Mesenchymal stem cell (in vitro differentiated cells and primary cell): ENCODE measurements around the gene ECT2L. TPM values are rescaled to one million over a fixed set of nuclear protein-coding genes. Genes with fewer than 3 reads are reported as not detected.

Experiments
- DNase-seq: peaks from one replicate; pipeline ENCODE4 v3.0.0-alpha.2; 2013
- H2AFZ ChIP-seq: one replicate; pipeline ENCODE4 v1.6.1; 2013; ENCODE audit warnings: low read depth, mild to moderate bottlenecking, control low read depth, inconsistent platforms, low read length, moderate library complexity
- H2AK5ac ChIP-seq: 2 replicates; pipeline ENCODE4 v1.6.1; 2013; ENCODE audit warnings: low read length, moderate library complexity, mild to moderate bottlenecking, inconsistent platforms; ENCODE audit not compliant: severe bottlenecking
- H2BK120ac ChIP-seq: one replicate; pipeline ENCODE4 v1.6.1; 2013; ENCODE audit warnings: low read depth, mild to moderate bottlenecking, inconsistent platforms, low read length, moderate library complexity
- H2BK12ac ChIP-seq, 2 experiments: one replicate each; pipeline ENCODE4 v1.6.1; 2013; ENCODE audit warnings: inconsistent platforms in 2 of 2, low read length in 2 of 2, mild to moderate bottlenecking in 2 of 2, moderate library complexity in 2 of 2, control low read depth in 1 of 2
- H2BK15ac ChIP-seq: one replicate; pipeline ENCODE4 v1.6.1; 2013; ENCODE audit warnings: mild to moderate bottlenecking, low read depth, inconsistent platforms; ENCODE audit not compliant: poor library complexity, severe bottlenecking
- H2BK5ac ChIP-seq: 2 replicates; pipeline ENCODE4 v1.6.1; 2013; ENCODE audit warnings: low read depth, mild to moderate bottlenecking, low read length, control low read depth, inconsistent platforms; ENCODE audit not compliant: poor library complexity, severe bottlenecking
- H3K14ac ChIP-seq, 2 experiments: one replicate each; pipeline ENCODE4 v1.6.1; 2013; ENCODE audit warnings: inconsistent platforms in 2 of 2, low read length in 2 of 2, control low read depth in 1 of 2, mild to moderate bottlenecking in 1 of 2, moderate library complexity in 1 of 2
- H3K18ac ChIP-seq, 2 experiments: one replicate each; pipeline ENCODE4 v1.6.1; 2013; ENCODE audit warnings: inconsistent platforms in 2 of 2, low read length in 2 of 2, control low read depth in 1 of 2, low read depth in 1 of 2, mild to moderate bottlenecking in 1 of 2
- H3K23ac ChIP-seq, 2 experiments: one replicate each; pipeline ENCODE4 v1.6.1; 2013; ENCODE audit warnings: inconsistent platforms in 2 of 2, low read length in 2 of 2, mild to moderate bottlenecking in 2 of 2, moderate library complexity in 2 of 2, control low read depth in 1 of 2
- H3K27ac ChIP-seq: 2 replicates; pipeline ENCODE4 v1.5.1; 2013; ENCODE audit warnings: mild to moderate bottlenecking, moderate library complexity, low read length, control low read depth, inconsistent platforms; ENCODE audit not compliant: poor library complexity, severe bottlenecking
- H3K27me3 ChIP-seq, 2 experiments: 2 replicates each; pipeline versions ENCODE4 v1.6.1 to v1.7.0; 2013; ENCODE audit warnings: low read length in 2 of 2, mild to moderate bottlenecking in 2 of 2, moderate library complexity in 2 of 2, control low read depth in 1 of 2, inconsistent platforms in 1 of 2; ENCODE audit not compliant: control insufficient read depth in 1 of 2, insufficient read depth in 1 of 2
- H3K36me3 ChIP-seq, 2 experiments: 2 replicates each; pipeline versions ENCODE4 v1.6.1 to v1.7.0; 2013; ENCODE audit warnings: low read length in 2 of 2, control low read depth in 1 of 2, inconsistent platforms in 1 of 2, low read depth in 1 of 2, mild to moderate bottlenecking in 1 of 2; ENCODE audit not compliant: insufficient read depth in 2 of 2, control insufficient read depth in 1 of 2
- H3K4ac ChIP-seq, 2 experiments: one replicate each; pipeline ENCODE4 v1.6.1; 2013; ENCODE audit warnings: inconsistent platforms in 2 of 2, low read length in 2 of 2, mild to moderate bottlenecking in 2 of 2, moderate library complexity in 2 of 2, control low read depth in 1 of 2, low read depth in 1 of 2
- H3K4me1 ChIP-seq: 2 replicates; pipeline ENCODE4 v1.6.1; 2013; ENCODE audit warnings: low read depth, low read length, control low read depth; ENCODE audit not compliant: control insufficient read depth, insufficient read depth
- H3K4me2 ChIP-seq: 2 replicates; pipeline ENCODE4 v1.6.1; 2013; ENCODE audit warnings: low read length, mild to moderate bottlenecking, inconsistent platforms; ENCODE audit not compliant: poor library complexity, severe bottlenecking
- H3K4me3 ChIP-seq, 2 experiments: 2 replicates each; pipeline versions ENCODE4 v1.5.1 to v1.7.0; 2013; ENCODE audit warnings: low read length in 2 of 2, mild to moderate bottlenecking in 2 of 2, control low read depth in 1 of 2, low read depth in 1 of 2; ENCODE audit not compliant: insufficient read depth in 1 of 2
- H3K79me1 ChIP-seq: replicated peaks from 2 replicates; pipeline ENCODE4 v1.6.1; 2013; ENCODE audit warnings: mild to moderate bottlenecking, control low read depth, low read length, inconsistent platforms; ENCODE audit not compliant: poor library complexity, severe bottlenecking
- H3K9ac ChIP-seq: 2 replicates; pipeline ENCODE4 v1.7.0; 2013; ENCODE audit warnings: mild to moderate bottlenecking, low read length, moderate library complexity
- H3K9me3 ChIP-seq: 2 replicates; pipeline ENCODE4 v1.7.0; 2013; ENCODE audit warnings: mild to moderate bottlenecking, low read length; ENCODE audit not compliant: control insufficient read depth
- H4K8ac ChIP-seq: one replicate; pipeline ENCODE4 v1.6.1; 2013; ENCODE audit warnings: inconsistent platforms, mild to moderate bottlenecking, low read length, moderate library complexity
- H4K91ac ChIP-seq: one replicate; pipeline ENCODE4 v1.6.1; 2013; ENCODE audit warnings: mild to moderate bottlenecking, low read length, inconsistent platforms
- WGBS: methylation state at CpG from one replicate; pipeline ENCODE4 v1.1.7; 2013; ENCODE audit warnings: mixed read lengths; 5-methylcytosine and 5-hydroxymethylcytosine counted together
- polyA plus RNA-seq, 2 experiments: library from polyadenylated mRNA; stranded (reverse); fragments of 200-250 nt; gene quantifications; one replicate each; pipeline ENCODE4 v1.2.3, GENCODE V29; 2013

ECT2L gene
- polyA plus RNA-seq (2013, experiment 1 of 2): not detected
- not detected for polyA plus RNA-seq (2013, experiment 2 of 2)

DNA sequence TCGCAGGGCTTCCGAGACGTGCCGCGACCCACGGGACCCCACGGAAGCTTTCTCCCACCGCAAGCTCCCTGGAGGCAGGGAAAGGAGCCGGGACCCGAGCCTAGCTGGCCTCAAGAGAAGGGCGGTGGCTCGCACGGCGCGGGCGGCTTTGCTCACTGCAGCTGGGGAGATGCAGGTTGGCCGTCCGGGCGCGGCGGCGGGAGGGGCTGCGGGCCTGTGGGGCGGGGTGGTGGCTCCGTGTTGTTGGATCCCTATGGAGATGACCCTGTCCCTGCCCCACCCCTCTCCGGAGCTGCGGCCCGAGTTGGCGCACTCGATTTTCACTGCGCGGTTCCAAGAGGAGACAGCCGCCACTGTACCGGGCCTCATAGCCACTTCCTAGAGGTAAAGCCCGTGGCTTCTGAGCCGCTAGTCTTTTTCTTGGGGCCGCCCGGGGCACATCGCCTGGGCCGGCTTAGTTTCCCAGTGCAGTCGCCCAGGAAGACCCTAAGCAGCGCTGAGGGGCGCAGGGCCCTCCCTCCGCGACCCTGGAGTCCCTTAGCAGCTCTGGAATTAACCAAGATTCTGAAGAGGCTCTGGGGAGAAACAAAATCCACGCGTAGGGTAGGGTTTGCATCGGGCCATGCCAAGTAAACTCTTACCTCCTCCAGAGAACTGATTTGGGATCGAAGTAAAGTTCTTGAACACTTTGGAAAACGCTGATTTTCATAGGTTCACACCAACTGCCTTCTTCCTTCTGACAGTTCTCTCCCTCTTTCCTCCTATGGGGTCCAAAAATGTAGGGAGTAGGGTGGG, at the start of gene ECT2L:
TSS of gene ECT2L (plus strand) at position 279 of the 795 bp plus-strand sequence. CDS start 17,188 bp downstream, outside the sequence.
- Histone ChIP-seq H3K4me2 (no peak within 1 kb of the TSS), H2BK15ac (peak within 1 kb of the TSS; percentile 52), H3K4ac (peak within 1 kb of the TSS in 1 of 2 experiments; percentile 82), H3K9me3 (no peaks in the 10 kb centered on the region), H3K79me1 (no peaks in the 10 kb centered on the region), H3K36me3 (peaks cover 2 to 9% of the 10 kb centered on the region in 2 experiments), H3K27ac (no peak within 1 kb of the TSS), H4K91ac (peak within 1 kb of the TSS; percentile 5), H2AFZ (peak within 1 kb of the TSS; percentile 68), H3K23ac (no peak within 1 kb of the TSS), H3K14ac (peak within 1 kb of the TSS in 1 of 2 experiments; percentile 90), H3K9ac (peak within 1 kb of the TSS; percentile 90), H3K27me3 (peaks cover 0 to 8% of the 10 kb centered on the region in 2 experiments), H4K8ac (peak within 1 kb of the TSS; percentile 20), H2BK5ac (no peak within 1 kb of the TSS), H2AK5ac (no peak within 1 kb of the TSS), H3K4me3 (peak within 1 kb of the TSS; percentile 2 to 69), H2BK120ac (peak within 1 kb of the TSS; percentile 19), H3K4me1 (peaks cover 3% of the 10 kb centered on the region), H3K18ac (peak within 1 kb of the TSS; percentile 54 to 78), H2BK12ac (no peak within 1 kb of the TSS)
- peak; percentile 53 for DNase-seq
- WGBS: 24% methylated on average over 40 of the region's 50 CpGs

DNA sequence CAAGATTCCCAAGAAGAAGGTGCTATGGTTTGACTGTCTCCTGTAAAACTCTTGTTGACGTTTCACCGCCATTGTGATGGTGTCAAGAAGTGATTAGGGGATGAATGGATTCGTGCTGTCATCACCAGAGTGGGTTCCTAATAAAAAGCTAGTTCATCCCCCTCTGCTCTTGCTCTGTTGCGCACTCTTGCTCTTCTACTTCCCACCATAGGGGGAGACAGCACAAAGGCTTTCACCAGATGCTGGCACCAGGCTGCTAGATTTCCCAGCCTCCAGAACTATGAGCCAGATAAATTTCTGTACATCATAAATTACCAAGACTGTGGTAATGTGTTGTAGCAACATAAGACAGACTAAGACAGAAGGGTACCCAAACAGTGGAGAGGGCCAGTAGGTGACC, 43.9 kb upstream of the ECT2L start:
- H2BK120ac ChIP-seq: no peak overlapping the region
- no peak overlapping the region for H3K4me3 ChIP-seq
- no peaks in the 10 kb centered on the region for H3K27me3 ChIP-seq
- H3K9me3 ChIP-seq: no peaks in the 10 kb centered on the region
- H3K4me2 ChIP-seq: no peak overlapping the region
- H2BK5ac ChIP-seq: no peak overlapping the region
- H2BK12ac ChIP-seq: no peak overlapping the region
- H3K23ac ChIP-seq: no peak overlapping the region
- H2AK5ac ChIP-seq: no peak overlapping the region
- no peak overlapping the region for H4K8ac ChIP-seq
- H3K18ac ChIP-seq: no peak overlapping the region
- WGBS: 100% methylated on average over 1 of the region's 4 CpGs
- no peaks in the 10 kb centered on the region for H3K79me1 ChIP-seq
- H2AFZ ChIP-seq: no peak overlapping the region
- H3K4ac ChIP-seq: no peak overlapping the region
- H3K27ac ChIP-seq: no peak overlapping the region
- no peak overlapping the region for H2BK15ac ChIP-seq
- no peak overlapping the region for H3K14ac ChIP-seq
- H4K91ac ChIP-seq: no peak overlapping the region
- H3K36me3 ChIP-seq: no peaks in the 10 kb centered on the region
- no peak for DNase-seq
- H3K4me1 ChIP-seq: no peaks in the 10 kb centered on the region
- no peak overlapping the region for H3K9ac ChIP-seq

- no peak overlapping the region for H2AFZ ChIP-seq
- no peaks in the 10 kb centered on the region for H3K4me1 ChIP-seq
- H3K79me1 ChIP-seq: no peaks in the 10 kb centered on the region
- H4K91ac ChIP-seq: no peak overlapping the region
- H2BK12ac ChIP-seq: no peak overlapping the region
- WGBS: 54% methylated on average over 4 of the region's 4 CpGs
- no peak overlapping the region for H2BK5ac ChIP-seq
- H3K9ac ChIP-seq: peak overlapping the region; percentile 38
- H3K23ac ChIP-seq: no peak overlapping the region
- peak; percentile 38 for DNase-seq
- H4K8ac ChIP-seq: no peak overlapping the region
- no peak overlapping the region for H3K18ac ChIP-seq
- no peaks in the 10 kb centered on the region for H3K9me3 ChIP-seq
- no peaks in the 10 kb centered on the region for H3K36me3 ChIP-seq
- no peak overlapping the region for H3K4me3 ChIP-seq
- H3K27ac ChIP-seq: no peak overlapping the region
- no peak overlapping the region for H3K4ac ChIP-seq
- no peak overlapping the region for H3K4me2 ChIP-seq
- H3K14ac ChIP-seq: no peak overlapping the region
- no peak overlapping the region for H2BK120ac ChIP-seq
- no peak overlapping the region for H2AK5ac ChIP-seq
- H3K27me3 ChIP-seq: no peaks in the 10 kb centered on the region
- no peak overlapping the region for H2BK15ac ChIP-seq
Observed at GRCh38 chr6:138757136-138757535, 38.8 kb upstream of the ECT2L start.

DNA sequence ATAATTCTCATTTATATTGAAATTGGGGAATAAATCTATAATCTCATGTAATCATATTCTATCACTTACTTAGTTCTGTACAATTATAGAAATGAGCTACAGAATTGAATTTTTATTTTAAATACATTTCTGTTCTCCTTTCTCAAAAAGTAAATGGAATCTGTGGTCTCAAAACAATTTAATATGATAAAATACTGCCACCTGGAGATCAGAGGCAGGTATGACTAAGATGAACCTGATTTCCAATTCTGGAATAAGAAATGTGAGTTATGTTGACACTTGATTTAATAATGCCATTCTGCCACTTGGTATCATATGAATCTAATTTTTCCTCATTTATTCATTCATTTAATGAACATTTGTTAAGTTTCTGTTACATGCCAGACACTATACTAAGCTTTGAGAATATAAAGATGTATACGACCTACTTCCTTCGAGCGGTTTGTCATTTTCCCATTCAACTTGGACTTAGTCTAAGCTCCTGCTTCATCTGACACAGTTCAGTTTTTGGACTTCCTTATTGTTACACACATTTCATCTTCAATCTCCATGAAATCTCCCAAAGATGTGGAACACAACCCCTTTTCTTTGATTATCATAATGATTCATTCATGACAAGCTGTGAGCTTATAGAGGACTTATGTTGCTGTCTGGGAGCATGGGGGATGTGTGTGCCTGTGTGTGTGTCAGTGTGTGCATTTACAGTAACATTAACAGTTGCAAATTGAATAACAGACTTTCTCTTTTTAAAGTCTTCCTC, 29.8 kb upstream of the ECT2L start:
- Histone ChIP-seq H3K4me1 (no peaks in the 10 kb centered on the region), H3K79me1 (no peaks in the 10 kb centered on the region), H3K4me3 (no peak overlapping the region), H3K36me3 (no peaks in the 10 kb centered on the region), H3K14ac (no peak overlapping the region), H3K18ac (no peak overlapping the region), H3K27me3 (no peaks in the 10 kb centered on the region), H3K27ac (no peak overlapping the region), H4K91ac (no peak overlapping the region), H3K4ac (no peak overlapping the region), H2BK120ac (no peak overlapping the region), H2BK5ac (no peak overlapping the region), H3K9ac (peak overlapping the region; percentile 42), H3K23ac (no peak overlapping the region), H2AFZ (no peak overlapping the region), H3K9me3 (no peaks in the 10 kb centered on the region), H2BK12ac (no peak overlapping the region), H4K8ac (no peak overlapping the region), H3K4me2 (no peak overlapping the region), H2AK5ac (no peak overlapping the region), H2BK15ac (no peak overlapping the region)
- peak; percentile 54 for DNase-seq
- WGBS: 96% methylated on average over 3 of the region's 3 CpGs
